A673 (cell line): ENCODE measurements around the gene MIA2. TPM values are rescaled to one million over a fixed set of nuclear protein-coding genes. Genes with fewer than 3 reads are reported as not detected.

Source experiments
- BruUV-seq: library from RNA; stranded (reverse); fragments of 400-500 nt; replicated peaks from 2 replicates; lab custom pipeline; 2021; lab: Mats Ljungman, UMichigan
- CTCF ChIA-PET: fragments of 300-600 bp; sonication (Branson Sonifier 250); formaldehyde crosslinking; loops from one replicate; lab custom pipeline; 2022; ENCODE audit warnings: antibody characterized with exemption; lab: Charles Lee
- POLR2A ChIA-PET: fragments of 300-600 bp; sonication (Branson Sonifier 250); formaldehyde crosslinking; loops from one replicate; lab custom pipeline; 2022; ENCODE audit warnings: antibody characterized with exemption; ENCODE audit not compliant: low non-redundant PET; lab: Charles Lee
- DNase-seq: peaks from one replicate; pipeline ENCODE4 v3.0.0-alpha.2; 2015; ENCODE audit warnings: low spot score
- H3K27ac ChIP-seq: fragments of 200-600 bp; sonication (generic); 2 replicates; pipeline ENCODE4 v1.5.1; 2016; ENCODE audit warnings: mixed run types, low read depth, mild to moderate bottlenecking, mixed read lengths, antibody characterized with exemption, low read length; ENCODE audit not compliant: poor library complexity, severe bottlenecking
- H3K27me3 ChIP-seq: fragments of 200-600 bp; sonication (generic); replicated peaks from 2 replicates; pipeline ENCODE4 v1.6.1; 2017; ENCODE audit warnings: mixed run types, low read depth, mild to moderate bottlenecking, mixed read lengths, antibody characterized with exemption, low read length; ENCODE audit not compliant: insufficient read depth, poor library complexity
- H3K36me3 ChIP-seq: fragments of 200-600 bp; sonication (generic); 2 replicates; pipeline ENCODE4 v1.6.1; 2016; ENCODE audit warnings: mixed run types, mild to moderate bottlenecking, mixed read lengths, antibody characterized with exemption, low read length; ENCODE audit not compliant: insufficient read depth, poor library complexity, severe bottlenecking
- H3K4me1 ChIP-seq: fragments of 200-600 bp; sonication (generic); 2 replicates; pipeline ENCODE4 v1.6.1; 2017; ENCODE audit warnings: mixed run types, mild to moderate bottlenecking, mixed read lengths, antibody characterized with exemption, low read length; ENCODE audit not compliant: insufficient read depth, poor library complexity, severe bottlenecking
- H3K4me3 ChIP-seq: fragments of 200-600 bp; sonication (generic); 2 replicates; pipeline ENCODE4 v1.5.1; 2016; ENCODE audit warnings: low read depth, mixed run types, mild to moderate bottlenecking, mixed read lengths, low read length; ENCODE audit not compliant: poor library complexity, severe bottlenecking
- H3K9me3 ChIP-seq: fragments of 200-600 bp; sonication (generic); 2 replicates; pipeline ENCODE4 v1.6.1; 2016; ENCODE audit warnings: mixed run types, low read depth, mild to moderate bottlenecking, mixed read lengths, antibody characterized with exemption, low read length; ENCODE audit not compliant: poor library complexity, severe bottlenecking
- EZH2 ChIP-seq: fragments of 200-600 bp; sonication (generic); IDR thresholded peaks from 2 replicates; pipeline ENCODE4 v1.6.1; 2017; ENCODE audit warnings: borderline replicate concordance, low read depth, mild to moderate bottlenecking, mixed read lengths, antibody characterized with exemption, low read length; ENCODE audit not compliant: poor library complexity, severe bottlenecking
- intact Hi-C: fragments of 100-400 bp; cut with micrococcal nuclease; formaldehyde crosslinking; loops from one replicate; pipeline ENCODE4 v1.10.0; 2022; ENCODE audit not compliant: unreplicated experiment
- total RNA-seq: library from RNA; stranded (reverse); gene quantifications from 2 replicates; pipeline ENCODE4 v1.2.3, GENCODE V29; 2021
- TF ChIP-seq, protein P1 (sequence below): fragments of 300-800, 200-600 bp; sonication (generic); conservative IDR thresholded peaks from 2 replicates; pipeline ENCODE4 v1.5.1; 2017; ENCODE audit warnings: low read depth, mild to moderate bottlenecking, antibody characterized with exemption, low read length, moderate library complexity, mixed read lengths

MIA2 gene
- total RNA-seq, 1 experiment from 2014 or later = 16.7 TPM

DNA sequence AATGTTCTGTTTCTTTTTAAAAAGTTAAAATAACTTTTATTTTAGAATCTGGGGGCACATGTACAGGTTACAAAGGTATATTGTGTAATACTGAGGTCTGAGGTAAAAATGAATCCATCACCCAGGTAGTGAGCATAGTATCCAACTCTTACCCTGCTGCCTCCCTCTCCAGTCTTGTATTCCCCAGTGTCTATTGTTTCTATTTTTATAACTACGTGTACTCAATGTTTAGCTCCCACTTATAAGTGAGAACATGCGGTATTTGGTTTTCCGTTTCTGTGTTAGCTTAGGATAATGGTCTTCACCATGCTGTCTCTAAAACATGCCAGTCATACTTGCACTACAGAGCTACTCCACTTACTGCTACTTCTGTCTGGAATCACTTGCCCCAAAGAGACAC lies 190.1 kb downstream of the MIA2 start:
- H3K9me3 ChIP-seq = no peaks in the 10 kb centered on the region
- ChIA-PET CTCF (no interaction called here), POLR2A (no interaction called here)
- TF ChIP-seq, protein P1, sequence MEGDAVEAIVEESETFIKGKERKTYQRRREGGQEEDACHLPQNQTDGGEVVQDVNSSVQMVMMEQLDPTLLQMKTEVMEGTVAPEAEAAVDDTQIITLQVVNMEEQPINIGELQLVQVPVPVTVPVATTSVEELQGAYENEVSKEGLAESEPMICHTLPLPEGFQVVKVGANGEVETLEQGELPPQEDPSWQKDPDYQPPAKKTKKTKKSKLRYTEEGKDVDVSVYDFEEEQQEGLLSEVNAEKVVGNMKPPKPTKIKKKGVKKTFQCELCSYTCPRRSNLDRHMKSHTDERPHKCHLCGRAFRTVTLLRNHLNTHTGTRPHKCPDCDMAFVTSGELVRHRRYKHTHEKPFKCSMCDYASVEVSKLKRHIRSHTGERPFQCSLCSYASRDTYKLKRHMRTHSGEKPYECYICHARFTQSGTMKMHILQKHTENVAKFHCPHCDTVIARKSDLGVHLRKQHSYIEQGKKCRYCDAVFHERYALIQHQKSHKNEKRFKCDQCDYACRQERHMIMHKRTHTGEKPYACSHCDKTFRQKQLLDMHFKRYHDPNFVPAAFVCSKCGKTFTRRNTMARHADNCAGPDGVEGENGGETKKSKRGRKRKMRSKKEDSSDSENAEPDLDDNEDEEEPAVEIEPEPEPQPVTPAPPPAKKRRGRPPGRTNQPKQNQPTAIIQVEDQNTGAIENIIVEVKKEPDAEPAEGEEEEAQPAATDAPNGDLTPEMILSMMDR = no peak
- TF ChIP-seq EZH2 = no peak
- no peaks in the 10 kb centered on the region for H3K36me3 ChIP-seq
- H3K27me3 ChIP-seq = no peaks in the 10 kb centered on the region
- BruUV-seq = no TSS peak
- intact Hi-C loops = no loop called here
- DNase-seq = no peak
- H3K27ac ChIP-seq = no peak overlapping the region
- H3K4me3 ChIP-seq = no peak overlapping the region
- peaks cover 5% of the 10 kb centered on the region for H3K4me1 ChIP-seq

DNA sequence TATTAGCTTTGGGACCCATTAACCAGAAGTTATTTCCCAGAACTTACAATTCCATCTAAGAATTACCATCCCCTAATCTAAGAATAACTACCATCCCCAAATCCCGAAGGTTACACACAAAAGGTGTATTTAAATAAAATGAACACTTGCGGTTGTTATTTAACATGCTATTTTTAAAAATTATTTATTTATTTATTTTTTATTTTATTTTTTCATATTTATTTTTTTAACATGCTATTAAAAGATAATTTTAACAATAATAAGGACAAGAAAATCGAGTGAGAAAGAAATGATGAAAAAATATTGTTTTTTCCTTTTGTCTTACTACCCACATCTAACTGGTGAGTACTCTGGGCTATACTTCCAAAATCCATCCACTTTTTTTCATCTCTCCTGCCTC lies 192.2 kb downstream of the MIA2 start:
- no peaks in the 10 kb centered on the region for H3K27me3 ChIP-seq
- H3K36me3 ChIP-seq = no peaks in the 10 kb centered on the region
- peaks cover 17% of the 10 kb centered on the region for H3K4me1 ChIP-seq
- CTCF ChIA-PET = interaction anchor here (0.7 kb wide), 1 partner anchor 1301 kb away, joined by 3 read pairs; no protein-coding TSS in a partner anchor
- intact Hi-C loops = loop anchor here (2.0 kb wide), 1 partner anchor 317 kb away; no protein-coding TSS in a partner anchor
- no TSS peak for BruUV-seq
- H3K27ac ChIP-seq = no peak overlapping the region
- H3K4me3 ChIP-seq = no peak overlapping the region
- TF ChIP-seq, protein P1 = no peak
- no peak for TF ChIP-seq EZH2
- no peak for DNase-seq
- POLR2A ChIA-PET = interaction anchor here (0.6 kb wide), 1 partner anchor 34 kb away, joined by 3 read pairs; no protein-coding TSS in a partner anchor
- H3K9me3 ChIP-seq = no peaks in the 10 kb centered on the region

DNA sequence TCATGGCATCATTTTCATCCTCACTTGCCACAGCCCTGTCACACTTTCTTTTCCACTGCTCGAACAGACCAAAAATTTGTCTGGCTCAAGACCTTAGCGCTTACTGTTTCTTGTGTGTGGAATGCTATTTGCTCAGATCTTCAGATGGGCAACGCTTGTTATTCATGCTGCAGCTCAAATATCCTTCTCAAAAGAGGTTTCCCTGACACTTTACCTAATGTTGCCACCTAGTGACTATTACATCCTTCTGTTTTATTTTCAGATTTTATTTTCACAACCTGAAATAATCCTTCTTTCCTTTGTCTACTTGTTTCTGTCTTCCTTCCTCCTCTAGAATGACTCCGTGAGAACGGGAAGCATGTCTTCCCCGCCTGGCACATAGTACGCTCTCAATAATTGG lies 192.9 kb downstream of the MIA2 start:
- BruUV-seq = no TSS peak
- no peaks in the 10 kb centered on the region for H3K27me3 ChIP-seq
- intact Hi-C loops = loop anchor here (2.0 kb wide), 1 partner anchor 318 kb away; no protein-coding TSS in a partner anchor
- POLR2A ChIA-PET = no interaction called here
- no peak overlapping the region for H3K4me3 ChIP-seq
- H3K27ac ChIP-seq = no peak overlapping the region
- H3K9me3 ChIP-seq = no peaks in the 10 kb centered on the region
- H3K36me3 ChIP-seq = no peaks in the 10 kb centered on the region
- DNase-seq = peak; percentile 39
- CTCF ChIA-PET = interaction anchor here (0.7 kb wide), 1 partner anchor 1302 kb away, joined by 3 read pairs; no protein-coding TSS in a partner anchor
- TF ChIP-seq EZH2 = no peak
- TF ChIP-seq, protein P1 = peak; percentile 32; the same call in 1 of the 2 replicates
- H3K4me1 ChIP-seq = peaks cover 17% of the 10 kb centered on the region
